ENCODE measurements around the gene SPOUT1.

SPOUT1 gene

DNA sequence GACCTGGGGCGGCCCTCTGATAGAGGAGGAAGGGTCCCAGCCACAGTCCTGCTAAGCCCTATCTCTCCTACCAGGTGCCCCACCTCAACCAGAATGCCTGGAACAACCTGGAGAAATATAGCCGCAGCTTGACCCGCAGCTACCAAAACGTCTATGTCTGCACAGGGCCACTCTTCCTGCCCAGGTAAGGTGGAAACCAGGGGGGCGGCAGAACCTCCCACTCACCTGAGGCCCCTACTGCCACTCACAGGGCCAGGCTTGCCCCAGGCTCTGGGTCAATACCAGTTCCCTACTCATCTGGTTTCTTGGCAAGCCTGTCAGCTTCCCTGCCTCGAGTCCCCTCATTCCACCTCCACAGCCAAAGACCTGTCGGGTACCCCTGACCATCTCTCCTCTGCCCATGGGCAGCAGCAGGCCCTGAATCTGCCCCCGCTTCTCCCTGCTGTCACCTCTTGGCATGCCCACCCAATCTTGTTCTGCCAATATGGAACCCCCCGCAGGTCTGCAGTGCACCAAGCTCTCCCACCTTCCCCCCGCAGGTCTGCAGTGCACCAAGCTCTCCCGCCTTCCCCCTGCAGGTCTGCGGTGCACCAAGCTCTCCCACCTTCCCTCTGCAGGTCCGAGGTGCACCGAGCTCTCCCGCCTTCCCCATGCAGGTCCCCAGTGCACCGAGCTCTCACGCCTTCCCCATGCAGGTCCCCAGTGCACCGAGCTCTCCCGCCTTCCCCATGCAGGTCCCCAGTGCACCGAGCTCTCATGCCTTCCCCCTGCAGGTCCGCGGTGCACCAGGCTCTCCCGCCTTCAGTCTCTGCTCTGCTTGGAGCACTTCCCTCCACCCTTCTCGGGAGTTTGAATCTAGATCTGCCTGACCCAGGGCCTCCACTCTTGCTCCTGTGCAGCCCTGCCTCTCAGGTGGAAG, 8.7 kb downstream of the SPOUT1 start:
- TF ChIP-seq, protein P1, sequence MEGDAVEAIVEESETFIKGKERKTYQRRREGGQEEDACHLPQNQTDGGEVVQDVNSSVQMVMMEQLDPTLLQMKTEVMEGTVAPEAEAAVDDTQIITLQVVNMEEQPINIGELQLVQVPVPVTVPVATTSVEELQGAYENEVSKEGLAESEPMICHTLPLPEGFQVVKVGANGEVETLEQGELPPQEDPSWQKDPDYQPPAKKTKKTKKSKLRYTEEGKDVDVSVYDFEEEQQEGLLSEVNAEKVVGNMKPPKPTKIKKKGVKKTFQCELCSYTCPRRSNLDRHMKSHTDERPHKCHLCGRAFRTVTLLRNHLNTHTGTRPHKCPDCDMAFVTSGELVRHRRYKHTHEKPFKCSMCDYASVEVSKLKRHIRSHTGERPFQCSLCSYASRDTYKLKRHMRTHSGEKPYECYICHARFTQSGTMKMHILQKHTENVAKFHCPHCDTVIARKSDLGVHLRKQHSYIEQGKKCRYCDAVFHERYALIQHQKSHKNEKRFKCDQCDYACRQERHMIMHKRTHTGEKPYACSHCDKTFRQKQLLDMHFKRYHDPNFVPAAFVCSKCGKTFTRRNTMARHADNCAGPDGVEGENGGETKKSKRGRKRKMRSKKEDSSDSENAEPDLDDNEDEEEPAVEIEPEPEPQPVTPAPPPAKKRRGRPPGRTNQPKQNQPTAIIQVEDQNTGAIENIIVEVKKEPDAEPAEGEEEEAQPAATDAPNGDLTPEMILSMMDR (conservative IDR thresholded peaks at IDR 0.05) = no peak
- no peak for TF ChIP-seq ZFX (IDR thresholded peaks at IDR 0.05)
- H3K27ac ChIP-seq = no peak overlapping the region

DNA sequence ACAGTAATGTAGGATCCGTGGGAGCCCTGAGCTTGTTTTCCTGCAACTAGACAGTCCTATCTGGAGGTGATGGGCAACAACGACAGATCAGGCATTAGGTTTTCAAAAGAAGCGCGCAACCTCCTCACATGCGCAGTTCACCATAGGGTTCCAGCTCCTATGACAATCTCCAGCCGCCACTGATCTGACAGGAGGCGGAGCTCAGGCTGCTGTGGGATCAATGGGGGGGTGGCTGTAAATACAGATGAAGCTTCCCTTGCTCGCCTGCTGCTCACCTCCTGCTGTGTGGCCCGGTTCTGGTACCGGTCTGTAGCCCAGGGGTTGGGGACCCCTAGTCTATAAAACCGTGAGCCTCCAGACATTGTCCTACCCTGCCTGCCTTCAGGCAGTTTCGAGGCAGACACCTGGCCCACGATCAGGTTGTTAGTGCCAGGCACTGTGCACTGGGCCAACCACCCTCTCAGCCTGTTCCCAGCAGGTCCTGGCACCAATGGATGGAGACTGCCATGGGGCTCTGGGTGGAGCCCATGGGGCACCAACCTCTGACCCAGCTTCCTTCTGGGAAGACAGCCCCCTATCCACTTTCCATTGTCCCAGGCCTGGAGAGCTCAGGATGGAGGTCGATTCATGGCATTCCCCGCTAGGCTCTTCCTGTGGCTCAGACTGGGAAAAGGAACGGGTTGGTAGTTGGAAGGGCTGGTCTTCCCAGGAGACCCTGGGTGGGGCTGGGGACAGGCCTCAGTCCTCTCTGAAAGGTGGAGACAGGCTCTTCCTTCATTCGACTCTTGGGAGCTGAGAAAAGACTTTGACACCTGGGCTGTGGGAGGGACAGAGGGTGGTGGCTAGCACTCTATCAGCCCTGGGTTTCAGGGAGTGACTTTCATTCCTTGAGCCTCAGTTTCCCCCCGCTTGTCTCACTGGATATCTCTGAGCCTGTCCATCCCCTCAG, 9.6 kb downstream of the SPOUT1 start:
- no peak for TF ChIP-seq ZFX (IDR thresholded peaks at IDR 0.05)
- TF ChIP-seq, protein P1 (conservative IDR thresholded peaks at IDR 0.05) = no peak
- H3K27ac ChIP-seq = no peak overlapping the region; the same call in 1 of the 2 replicates

- peak overlapping the region; percentile 90 for H3K27ac ChIP-seq
- TF ChIP-seq, protein P1 (conservative IDR thresholded peaks at IDR 0.05) = no peak
- TF ChIP-seq ZFX (IDR thresholded peaks at IDR 0.05) = peak; percentile 75; the same call in 1 of the 2 replicates
These were observed 10.5 kb downstream of the SPOUT1 start for GRCh38 chr9:128818839-128819715.

- H3K27ac ChIP-seq = peak within 1 kb of the TSS; percentile 90
- TF ChIP-seq ZFX (IDR thresholded peaks at IDR 0.05) = peak; percentile 86; the same call in 1 of the 2 replicates
- TF ChIP-seq, protein P1 (conservative IDR thresholded peaks at IDR 0.05) = peak; percentile 97
These were observed 11.3 kb downstream of the SPOUT1 start, which contains the start of gene ENDOG for GRCh38 chr9:128818099-128818838. ENDOG (plus strand) TSS chr9:128818500; CDS start chr9:128818685, 185 bp downstream.

GRCh38 chr9:128810873-128811272, 18.7 kb downstream of the SPOUT1 start:
- no peak for TF ChIP-seq ZFX (IDR thresholded peaks at IDR 0.05)
- TF ChIP-seq, protein P1 (conservative IDR thresholded peaks at IDR 0.05) = no peak
- no peak overlapping the region for H3K27ac ChIP-seq

- no peak overlapping the region for H3K27ac ChIP-seq
- TF ChIP-seq ZFX (IDR thresholded peaks at IDR 0.05) = no peak
- TF ChIP-seq, protein P1 (conservative IDR thresholded peaks at IDR 0.05) = no peak
These were observed 19.8 kb downstream of the SPOUT1 start for GRCh38 chr9:128809831-128810230.
